ENCODE results near the gene DUS1L.

Gene DUS1L

DNA sequence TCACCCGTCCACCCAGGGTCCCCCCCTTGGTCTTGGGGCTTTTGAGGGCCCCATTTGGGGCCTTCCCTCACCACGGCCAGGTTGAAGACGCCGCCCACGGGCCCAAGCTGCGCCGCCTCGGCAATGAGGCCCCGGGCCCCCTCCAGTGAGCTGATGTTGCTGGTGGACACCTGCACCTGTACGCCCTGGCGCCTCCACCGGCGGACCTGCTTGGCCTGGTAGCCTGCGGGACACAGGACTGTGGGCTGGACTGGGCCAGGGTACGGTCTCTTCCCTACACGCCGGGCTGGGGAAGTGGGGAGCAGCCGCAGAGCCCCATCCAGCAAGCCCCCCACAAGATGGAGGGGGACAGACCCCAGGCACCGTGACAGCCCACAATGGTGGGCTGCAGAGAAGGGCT, 16.9 kb upstream of the DUS1L start:
- TF ChIP-seq, protein P1, sequence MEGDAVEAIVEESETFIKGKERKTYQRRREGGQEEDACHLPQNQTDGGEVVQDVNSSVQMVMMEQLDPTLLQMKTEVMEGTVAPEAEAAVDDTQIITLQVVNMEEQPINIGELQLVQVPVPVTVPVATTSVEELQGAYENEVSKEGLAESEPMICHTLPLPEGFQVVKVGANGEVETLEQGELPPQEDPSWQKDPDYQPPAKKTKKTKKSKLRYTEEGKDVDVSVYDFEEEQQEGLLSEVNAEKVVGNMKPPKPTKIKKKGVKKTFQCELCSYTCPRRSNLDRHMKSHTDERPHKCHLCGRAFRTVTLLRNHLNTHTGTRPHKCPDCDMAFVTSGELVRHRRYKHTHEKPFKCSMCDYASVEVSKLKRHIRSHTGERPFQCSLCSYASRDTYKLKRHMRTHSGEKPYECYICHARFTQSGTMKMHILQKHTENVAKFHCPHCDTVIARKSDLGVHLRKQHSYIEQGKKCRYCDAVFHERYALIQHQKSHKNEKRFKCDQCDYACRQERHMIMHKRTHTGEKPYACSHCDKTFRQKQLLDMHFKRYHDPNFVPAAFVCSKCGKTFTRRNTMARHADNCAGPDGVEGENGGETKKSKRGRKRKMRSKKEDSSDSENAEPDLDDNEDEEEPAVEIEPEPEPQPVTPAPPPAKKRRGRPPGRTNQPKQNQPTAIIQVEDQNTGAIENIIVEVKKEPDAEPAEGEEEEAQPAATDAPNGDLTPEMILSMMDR (conservative IDR thresholded peaks at IDR 0.05): no peak
- no peak for TF ChIP-seq ZFX (IDR thresholded peaks at IDR 0.05)
- H3K27ac ChIP-seq: no peak overlapping the region

GRCh38 chr17:82081966-82082365, 16.4 kb upstream of the DUS1L start:
- no peak overlapping the region for H3K27ac ChIP-seq
- TF ChIP-seq, protein P1 (conservative IDR thresholded peaks at IDR 0.05): no peak
- TF ChIP-seq ZFX (IDR thresholded peaks at IDR 0.05): no peak

DNA sequence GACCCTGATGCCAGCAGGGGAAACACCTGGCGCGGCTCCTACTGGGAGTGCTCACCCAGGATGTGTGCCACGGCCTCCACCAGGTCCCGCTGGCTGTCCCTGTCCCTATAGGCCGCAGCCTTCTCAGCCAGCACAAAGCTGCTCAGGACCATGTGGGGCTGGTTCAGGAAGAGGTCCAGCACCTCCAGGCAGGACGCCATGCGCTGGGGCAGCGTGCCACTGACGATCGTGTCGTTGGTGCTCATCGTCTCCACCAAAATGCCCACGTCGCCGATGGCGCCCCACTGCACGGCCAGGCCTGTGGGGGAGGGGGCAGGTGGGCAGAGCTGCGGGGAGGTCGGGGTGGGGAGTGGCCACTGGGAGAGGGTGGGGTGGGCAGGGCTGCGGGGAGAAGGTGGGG, 15.9 kb upstream of the DUS1L start:
- no peak overlapping the region for H3K27ac ChIP-seq
- no peak for TF ChIP-seq ZFX (IDR thresholded peaks at IDR 0.05)
- TF ChIP-seq, protein P1 (conservative IDR thresholded peaks at IDR 0.05): no peak

DNA sequence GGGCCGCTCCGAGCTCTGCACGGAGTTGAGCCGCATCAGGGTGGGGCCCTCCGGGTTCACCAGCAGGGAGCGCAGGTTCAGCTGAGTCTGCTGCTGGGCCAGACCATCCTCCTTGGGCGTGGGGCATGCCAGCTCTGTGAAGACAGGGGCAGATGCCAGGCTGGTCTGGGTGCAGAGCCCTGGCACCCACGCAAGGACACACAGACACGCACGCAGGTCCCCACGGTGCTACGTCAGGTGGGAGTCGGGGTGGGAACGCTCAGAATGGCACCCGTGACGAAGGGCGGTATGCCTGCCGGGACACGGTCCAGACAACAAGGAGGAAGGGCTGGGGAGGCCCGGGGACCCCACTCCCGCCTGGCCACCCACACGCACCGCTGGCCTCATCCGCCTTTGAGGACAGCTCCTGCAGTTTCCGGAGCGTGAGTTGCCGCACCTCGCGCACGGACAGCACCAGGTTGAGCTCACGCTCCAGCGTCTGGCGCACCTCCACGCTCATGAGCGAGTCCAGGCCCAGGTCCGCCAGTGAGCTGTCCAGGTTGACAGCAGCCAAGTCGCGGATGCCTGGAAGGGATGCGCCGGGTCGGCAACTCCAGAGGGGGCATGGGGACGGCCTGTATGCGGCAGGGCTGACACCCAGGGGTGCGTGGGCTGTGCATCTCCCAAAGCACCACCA, 15.3 kb upstream of the DUS1L start:
- no peak overlapping the region for H3K27ac ChIP-seq
- TF ChIP-seq, protein P1 (conservative IDR thresholded peaks at IDR 0.05): no peak
- TF ChIP-seq ZFX (IDR thresholded peaks at IDR 0.05): no peak

DNA sequence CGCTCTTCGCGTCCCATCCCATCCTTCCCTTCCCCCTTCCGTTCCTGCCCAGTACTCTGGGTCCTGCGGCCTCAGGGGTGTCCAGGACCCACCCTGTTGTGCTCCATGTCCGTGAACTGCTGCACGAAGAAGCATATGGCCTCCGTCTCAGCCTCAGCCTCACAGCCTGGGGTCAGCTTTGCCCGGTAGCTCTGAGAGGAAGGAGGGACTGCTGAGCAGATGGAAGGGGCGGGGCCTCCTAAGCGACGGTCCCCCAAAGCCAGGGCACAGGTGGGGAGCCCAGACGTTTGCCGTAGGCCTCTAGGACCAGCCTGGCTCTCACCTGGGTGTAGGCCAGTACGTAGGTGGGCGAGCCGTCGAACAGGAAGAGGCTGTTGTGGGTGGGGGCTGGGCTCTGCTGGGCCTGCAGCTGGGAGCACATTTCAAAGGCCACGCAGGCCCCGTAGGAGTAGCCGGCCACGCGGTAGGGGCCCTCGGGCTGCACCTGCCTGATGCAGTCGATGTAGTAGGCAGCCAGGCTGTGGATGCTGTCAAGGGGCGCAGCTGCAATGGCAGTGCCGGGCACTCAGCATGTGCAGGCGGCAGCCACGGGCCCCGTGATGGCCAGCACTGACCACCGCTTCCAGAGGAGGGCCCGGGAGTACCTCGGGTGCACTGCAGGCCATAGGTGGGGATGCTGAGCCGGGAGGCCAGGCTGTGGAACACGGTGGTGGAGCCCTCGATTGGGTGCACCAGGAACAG, 14.6 kb upstream of the DUS1L start:
- TF ChIP-seq ZFX (IDR thresholded peaks at IDR 0.05): no peak
- TF ChIP-seq, protein P1 (conservative IDR thresholded peaks at IDR 0.05): no peak
- H3K27ac ChIP-seq: no peak overlapping the region

DNA sequence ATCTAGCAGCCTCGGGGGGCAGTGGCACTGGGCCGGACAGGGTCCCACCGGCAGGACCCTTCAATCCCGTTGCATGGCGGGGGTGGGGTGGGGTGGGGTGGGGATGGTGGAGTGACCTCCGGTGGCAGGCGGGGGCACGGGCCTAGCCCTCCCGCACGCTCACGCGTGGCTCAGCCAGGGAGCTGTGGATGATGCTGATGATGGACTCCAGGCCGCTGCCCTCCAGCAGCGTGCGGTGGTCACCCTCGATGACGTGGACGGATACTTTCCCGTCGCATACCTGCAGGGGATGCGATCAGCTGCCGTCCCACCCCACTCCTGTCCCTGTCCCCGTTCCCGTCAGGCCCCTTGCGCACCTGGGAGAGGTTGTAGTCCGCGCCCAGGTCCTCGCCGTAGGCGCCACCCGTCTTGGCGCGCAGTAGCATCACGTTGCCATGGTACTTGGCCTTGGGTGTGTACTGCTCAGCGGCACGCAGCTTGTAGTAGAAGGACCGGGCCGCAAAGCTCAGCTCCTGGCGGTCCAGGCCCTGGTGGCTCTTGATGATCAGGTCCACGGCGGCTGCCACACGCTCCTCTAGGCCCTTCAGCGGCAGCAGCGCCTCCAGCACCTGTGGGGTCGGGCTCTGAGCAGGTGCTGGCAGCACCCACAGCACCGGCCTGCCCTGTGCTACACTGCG, 13.5 kb upstream of the DUS1L start:
- TF ChIP-seq, protein P1 (conservative IDR thresholded peaks at IDR 0.05): no peak
- no peak for TF ChIP-seq ZFX (IDR thresholded peaks at IDR 0.05)
- H3K27ac ChIP-seq: no peak overlapping the region

DNA sequence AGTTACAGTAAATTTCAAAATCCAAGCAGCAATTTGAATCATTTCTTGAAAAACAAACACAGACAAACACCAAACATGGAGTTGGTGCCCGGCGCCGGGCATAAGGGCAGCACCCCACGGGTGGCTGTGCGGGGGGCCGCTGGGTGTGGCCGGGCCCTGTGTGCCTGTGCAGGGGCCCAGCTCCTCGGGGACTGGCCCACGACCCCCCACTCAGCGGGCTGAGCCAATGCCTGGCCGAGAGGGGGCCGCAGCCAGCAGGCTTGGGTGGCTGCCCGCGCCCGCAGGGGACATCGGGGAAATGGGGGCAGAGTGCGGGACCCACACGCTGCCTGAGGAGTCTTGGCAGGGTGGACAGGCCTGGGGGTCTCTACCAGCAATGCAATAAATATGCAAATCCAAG, 12.8 kb upstream of the DUS1L start:
- TF ChIP-seq, protein P1 (conservative IDR thresholded peaks at IDR 0.05): no peak
- TF ChIP-seq ZFX (IDR thresholded peaks at IDR 0.05): no peak
- H3K27ac ChIP-seq: no peak overlapping the region
